Activated CD4-positive, alpha-beta T cell treated with anti-CD3 and anti-CD28 coated beads, Interleukin-2, Interleukin-4, amounts not matched to agents 100 ng/mL and 50 ng/mL, durations not matched to agents 16 hours and 8 hours (primary cell): ENCODE results near the gene ACRV1.
"Not testable (repeated sequence)": the region's sequence is repeated elsewhere in the genome, so short reads cannot be mapped to it uniquely, and the experiment has no call there.

Experiments used
- DNase-seq: peaks from one replicate; pipeline ENCODE4 v3.0.0-alpha.2; 2020; ENCODE audit warnings: low spot score

Gene ACRV1

GRCh38 chr11:125680747-125681146, at the start of gene ACRV1:
Gene ACRV1, minus strand, starts transcription at chr11:125680847. Its CDS starts 67 bp downstream, at chr11:125680780.
- DNase-seq: no peak

- no peak for DNase-seq
These were observed 48.3 kb upstream of the ACRV1 start for GRCh38 chr11:125728969-125729368.

- DNase-seq: no peak
These were observed 43.5 kb upstream of the ACRV1 start for GRCh38 chr11:125724125-125724524.

- DNase-seq: no peak
These were observed 40.1 kb upstream of the ACRV1 start for GRCh38 chr11:125720781-125721180.

- not testable (repeated sequence) for DNase-seq
These were observed 24.0 kb upstream of the ACRV1 start for GRCh38 chr11:125704686-125705085.

- no peak for DNase-seq
These were observed 21.4 kb upstream of the ACRV1 start for GRCh38 chr11:125701858-125702621.

- DNase-seq: no peak
These were observed 20.5 kb upstream of the ACRV1 start for GRCh38 chr11:125701018-125701610.

GRCh38 chr11:125694951-125695350, 14.3 kb upstream of the ACRV1 start:
- DNase-seq: no peak

GRCh38 chr11:125692887-125693286, 12.2 kb upstream of the ACRV1 start:
- DNase-seq: no peak

GRCh38 chr11:125690006-125690405, 9.4 kb upstream of the ACRV1 start:
- no peak for DNase-seq

- DNase-seq: no peak
These were observed 8.7 kb upstream of the ACRV1 start for GRCh38 chr11:125689274-125689859.

GRCh38 chr11:125688632-125689031, 8.0 kb upstream of the ACRV1 start:
- no peak for DNase-seq

- no peak for DNase-seq
These were observed 7.4 kb upstream of the ACRV1 start for GRCh38 chr11:125688066-125688465.

- no peak for DNase-seq
These were observed 4.6 kb upstream of the ACRV1 start for GRCh38 chr11:125685228-125685627.

- no peak for DNase-seq
These were observed 810 bp downstream of the ACRV1 start for GRCh38 chr11:125679837-125680236.

GRCh38 chr11:125679397-125679796, 1.2 kb downstream of the ACRV1 start:
- no peak for DNase-seq

GRCh38 chr11:125675196-125675595, 5.5 kb downstream of the ACRV1 start:
- no peak for DNase-seq

- DNase-seq: no peak
These were observed 6.4 kb downstream of the ACRV1 start for GRCh38 chr11:125674210-125674609.

GRCh38 chr11:125671561-125671960, 9.1 kb downstream of the ACRV1 start:
- DNase-seq: no peak

GRCh38 chr11:125670172-125670571, 10.5 kb downstream of the ACRV1 start:
- no peak for DNase-seq

GRCh38 chr11:125667151-125667550, 13.5 kb downstream of the ACRV1 start:
- DNase-seq: no peak

- DNase-seq: peak; percentile 21
These were observed 16.7 kb downstream of the ACRV1 start for GRCh38 chr11:125663910-125664309.

GRCh38 chr11:125662689-125663088, 18.0 kb downstream of the ACRV1 start:
- DNase-seq: peak; percentile 24
